GM23338 (cell line): ENCODE data around the gene TBC1D2B. TPM values are rescaled to one million over a fixed set of nuclear protein-coding genes. Genes with fewer than 3 reads are reported as not detected.

Source experiments
- ATAC-seq: fragments of 200-7000 bp; cut with Tn5 transposase; 3 replicates; pipeline ENCODE4 v1.9.1; 2020
- DNase-seq: peaks from one replicate; pipeline ENCODE4 v3.0.0-alpha.2; 2015; ENCODE audit warnings: low spot score
- H2AFZ ChIP-seq: fragments of 200-600 bp; sonication (generic); 2 replicates; pipeline ENCODE4 v1.8.0; 2016; ENCODE audit warnings: antibody characterized with exemption, mild to moderate bottlenecking, moderate library complexity
- H3F3A ChIP-seq: fragments of 200-600 bp; sonication (generic); replicated peaks from 2 replicates; pipeline ENCODE4 v1.8.0; 2017; ENCODE audit warnings: antibody characterized with exemption, mixed run types, low read depth
- H3K27ac ChIP-seq: fragments of 200-600 bp; sonication (generic); 2 replicates; pipeline ENCODE4 v1.6.1; 2016; ENCODE audit warnings: low read depth
- H3K27me3 ChIP-seq: fragments of 200-600 bp; sonication (generic); 2 replicates; pipeline ENCODE4 v1.8.0; 2016; ENCODE audit warnings: mild to moderate bottlenecking, mixed run types, moderate library complexity; ENCODE audit not compliant: insufficient read depth
- H3K36me3 ChIP-seq: fragments of 200-600 bp; sonication (generic); 2 replicates; pipeline ENCODE4 v1.8.0; 2016; ENCODE audit warnings: mild to moderate bottlenecking; ENCODE audit not compliant: insufficient read depth
- H3K4me1 ChIP-seq: fragments of 200-600 bp; sonication (generic); 2 replicates; pipeline ENCODE4 v1.8.0; 2016; ENCODE audit warnings: mild to moderate bottlenecking, moderate library complexity; ENCODE audit not compliant: insufficient read depth
- H3K4me2 ChIP-seq: fragments of 200-600 bp; sonication (generic); 2 replicates; pipeline ENCODE4 v1.7.1; 2017; ENCODE audit warnings: mixed run types
- H3K4me3 ChIP-seq: fragments of 200-600 bp; sonication (generic); 2 replicates; pipeline ENCODE4 v1.6.1; 2016; ENCODE audit warnings: mixed run types
- H3K79me2 ChIP-seq: fragments of 200-600 bp; sonication (generic); replicated peaks from 2 replicates; pipeline ENCODE4 v1.8.0; 2017; ENCODE audit warnings: mild to moderate bottlenecking; ENCODE audit not compliant: insufficient read depth
- H3K9me2 ChIP-seq: fragments of 200-600 bp; sonication (generic); 2 replicates; pipeline ENCODE4 v1.8.0; 2017; ENCODE audit not compliant: insufficient read depth
- H4K20me1 ChIP-seq: fragments of 200-600 bp; sonication (generic); replicated peaks from 2 replicates; pipeline ENCODE4 v1.8.0; 2017; ENCODE audit warnings: mild to moderate bottlenecking; ENCODE audit not compliant: insufficient read depth
- H3K27ac Mint-ChIP-seq: 2 replicates; pipeline ENCODE4 v1.8.0; 2020; ENCODE audit warnings: inconsistent platforms, mild to moderate bottlenecking, moderate library complexity, mixed read lengths
- H3K27me3 Mint-ChIP-seq: 3 replicates; pipeline ENCODE4 v1.8.0; 2022; ENCODE audit warnings: low read depth, mild to moderate bottlenecking, moderate library complexity, mixed read lengths, inconsistent platforms; ENCODE audit not compliant: insufficient read depth, poor library complexity
- H3K36me3 Mint-ChIP-seq: 3 replicates; pipeline ENCODE4 v1.8.0; 2021; ENCODE audit warnings: low read depth, mild to moderate bottlenecking, inconsistent platforms, moderate library complexity, mixed read lengths
- H3K4me1 Mint-ChIP-seq: 3 replicates; pipeline ENCODE4 v1.8.0; 2020; ENCODE audit warnings: mild to moderate bottlenecking, inconsistent platforms, mixed read lengths
- H3K4me3 Mint-ChIP-seq: 3 replicates; pipeline ENCODE4 v1.8.0; 2021; ENCODE audit warnings: moderate library complexity, mild to moderate bottlenecking, inconsistent platforms, mixed read lengths
- H3K9me3 Mint-ChIP-seq: 3 replicates; pipeline ENCODE4 v1.8.0; 2020; ENCODE audit warnings: moderate library complexity, mild to moderate bottlenecking, inconsistent platforms, mixed read lengths
- CREB1 ChIP-seq: fragments of 250-450 bp; sonication (Bioruptor Pico); IDR thresholded peaks from 2 replicates; pipeline ENCODE4 v1.5.0; 2020; ENCODE audit warnings: low read depth, mild to moderate bottlenecking, moderate library complexity
- CTCF ChIP-seq, 2 experiments: fragments of 200-600 bp in 1 of 2; sonication (generic) in 1 of 2; conservative IDR thresholded peaks; 2 replicates each; pipeline versions ENCODE4 v1.5.1 to v1.6.1; 2016 to 2017; ENCODE audit warnings: antibody characterized with exemption in 2 of 2, low read depth in 2 of 2, mild to moderate bottlenecking in 2 of 2, moderate library complexity in 1 of 2
- ETS1 ChIP-seq: IDR thresholded peaks from 2 replicates; pipeline ENCODE4 v1.6.1; 2016; ENCODE audit warnings: antibody characterized with exemption
- EZH2 ChIP-seq: fragments of 200-600 bp; sonication (generic); IDR thresholded peaks from one replicate; pipeline ENCODE4 v1.8.0; 2017; ENCODE audit warnings: antibody characterized with exemption, mild to moderate bottlenecking, low read depth; ENCODE audit not compliant: unreplicated experiment
- EZH2phosphoT487 ChIP-seq: fragments of 200-600 bp; sonication (generic); IDR thresholded peaks from one replicate; pipeline ENCODE4 v1.8.1; 2018; ENCODE audit warnings: antibody characterized with exemption; ENCODE audit not compliant: unreplicated experiment
- JUNB ChIP-seq: IDR thresholded peaks from one replicate; pipeline ENCODE4 v1.6.1; 2016; ENCODE audit warnings: antibody characterized with exemption; ENCODE audit not compliant: unreplicated experiment
- NANOG ChIP-seq: IDR thresholded peaks from 2 replicates; pipeline ENCODE4 v1.6.1; 2016; ENCODE audit warnings: antibody characterized with exemption, borderline replicate concordance
- POLR2AphosphoS5 ChIP-seq: IDR thresholded peaks from 2 replicates; pipeline ENCODE4 v1.6.1; 2016; ENCODE audit warnings: antibody characterized with exemption, low read depth
- REST ChIP-seq: IDR thresholded peaks from one replicate; pipeline ENCODE4 v1.6.1; 2018; ENCODE audit warnings: antibody characterized with exemption; ENCODE audit not compliant: unreplicated experiment
- STAT1 ChIP-seq: IDR thresholded peaks from one replicate; pipeline ENCODE4 v1.6.1; 2016; ENCODE audit warnings: antibody characterized with exemption; ENCODE audit not compliant: unreplicated experiment
- ZNF114 ChIP-seq: fragments of 250-450 bp; sonication (Bioruptor Pico); IDR thresholded peaks from 2 replicates; pipeline ENCODE4 v1.5.0; 2020; ENCODE audit warnings: mild to moderate bottlenecking, moderate library complexity
- ZNF331 ChIP-seq: fragments of 250-450 bp; sonication (Bioruptor Pico); IDR thresholded peaks from 2 replicates; pipeline ENCODE4 v1.5.0; 2020; ENCODE audit warnings: low read depth, mild to moderate bottlenecking, moderate library complexity
- ZNF462 ChIP-seq: fragments of 250-450 bp; sonication (Bioruptor Pico); IDR thresholded peaks from 2 replicates; pipeline ENCODE4 v1.5.0; 2020; ENCODE audit warnings: mild to moderate bottlenecking, moderate library complexity
- polyA plus RNA-seq: library from polyadenylated mRNA; unstranded; fragments of >200 nt; fragmentation: Nextera tagmentation; extraction: Ambion mirVana; gene quantifications from 2 replicates; pipeline ENCODE4 v1.2.1, GENCODE V29; 2016
- total RNA-seq: library from RNA; depleted of rRNA; stranded (reverse); fragments of >200 nt; shearing (Covaris generic); gene quantifications from 2 replicates; pipeline ENCODE4 v1.2.3, GENCODE V29; 2014

Gene TBC1D2B
- total and polyA plus RNA-seq, 2 experiments from 2014 or later, result 3.6 to 17.8 TPM

- Histone ChIP-seq H2AFZ (no peak overlapping the region), H3K27ac (no peak overlapping the region), H3K4me2 (no peak overlapping the region), H3K4me3 (no peak overlapping the region), H4K20me1 (no peaks in the 10 kb centered on the region), H3K79me2 (no peaks in the 10 kb centered on the region), H3K9me2 (no peaks in the 10 kb centered on the region), H3F3A (no peaks in the 10 kb centered on the region), H3K36me3 (peaks cover 5% of the 10 kb centered on the region; the same call in 1 of the 2 replicates), H3K27me3 (no peaks in the 10 kb centered on the region), H3K4me1 (no peaks in the 10 kb centered on the region)
- ATAC-seq, result no peak
- Mint-ChIP-seq H3K9me3 (no peaks in the 10 kb centered on the region), H3K4me1 (peaks cover 11% of the 10 kb centered on the region), H3K27ac (no peak overlapping the region), H3K36me3 (no peaks in the 10 kb centered on the region), H3K27me3 (no peaks in the 10 kb centered on the region), H3K4me3 (no peak overlapping the region)
- no peak for DNase-seq
- TF ChIP-seq EZH2, result no peak
- TF ChIP-seq REST, result no peak
- TF ChIP-seq ETS1, result no peak
- no peak for TF ChIP-seq POLR2AphosphoS5
- no peak for TF ChIP-seq ZNF114
- no peak for TF ChIP-seq STAT1
- no peak for TF ChIP-seq JUNB
- TF ChIP-seq CTCF (conservative IDR thresholded peaks at IDR 0.05; ENCODE audit: low read depth in 2 of 2), result no peak
- TF ChIP-seq NANOG, result no peak
- TF ChIP-seq EZH2phosphoT487, result no peak
- TF ChIP-seq ZNF462 (CRISPR knock-in tag), result no peak
- TF ChIP-seq ZNF331 (CRISPR knock-in tag), result no peak
- TF ChIP-seq CREB1 (CRISPR knock-in tag), result no peak
Measured at GRCh38 chr15:78041946-78042345, 35.6 kb downstream of the TBC1D2B start.
